COLO829 (cell line): ENCODE data around the gene ARHGAP18.

ENCODE experiments used
- DNase-seq: peaks from one replicate; pipeline ENCODE4 v3.0.0; 2012; ENCODE audit warnings: low spot score

ARHGAP18 gene, protein sequence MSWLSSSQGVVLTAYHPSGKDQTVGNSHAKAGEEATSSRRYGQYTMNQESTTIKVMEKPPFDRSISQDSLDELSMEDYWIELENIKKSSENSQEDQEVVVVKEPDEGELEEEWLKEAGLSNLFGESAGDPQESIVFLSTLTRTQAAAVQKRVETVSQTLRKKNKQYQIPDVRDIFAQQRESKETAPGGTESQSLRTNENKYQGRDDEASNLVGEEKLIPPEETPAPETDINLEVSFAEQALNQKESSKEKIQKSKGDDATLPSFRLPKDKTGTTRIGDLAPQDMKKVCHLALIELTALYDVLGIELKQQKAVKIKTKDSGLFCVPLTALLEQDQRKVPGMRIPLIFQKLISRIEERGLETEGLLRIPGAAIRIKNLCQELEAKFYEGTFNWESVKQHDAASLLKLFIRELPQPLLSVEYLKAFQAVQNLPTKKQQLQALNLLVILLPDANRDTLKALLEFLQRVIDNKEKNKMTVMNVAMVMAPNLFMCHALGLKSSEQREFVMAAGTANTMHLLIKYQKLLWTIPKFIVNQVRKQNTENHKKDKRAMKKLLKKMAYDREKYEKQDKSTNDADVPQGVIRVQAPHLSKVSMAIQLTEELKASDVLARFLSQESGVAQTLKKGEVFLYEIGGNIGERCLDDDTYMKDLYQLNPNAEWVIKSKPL

DNA sequence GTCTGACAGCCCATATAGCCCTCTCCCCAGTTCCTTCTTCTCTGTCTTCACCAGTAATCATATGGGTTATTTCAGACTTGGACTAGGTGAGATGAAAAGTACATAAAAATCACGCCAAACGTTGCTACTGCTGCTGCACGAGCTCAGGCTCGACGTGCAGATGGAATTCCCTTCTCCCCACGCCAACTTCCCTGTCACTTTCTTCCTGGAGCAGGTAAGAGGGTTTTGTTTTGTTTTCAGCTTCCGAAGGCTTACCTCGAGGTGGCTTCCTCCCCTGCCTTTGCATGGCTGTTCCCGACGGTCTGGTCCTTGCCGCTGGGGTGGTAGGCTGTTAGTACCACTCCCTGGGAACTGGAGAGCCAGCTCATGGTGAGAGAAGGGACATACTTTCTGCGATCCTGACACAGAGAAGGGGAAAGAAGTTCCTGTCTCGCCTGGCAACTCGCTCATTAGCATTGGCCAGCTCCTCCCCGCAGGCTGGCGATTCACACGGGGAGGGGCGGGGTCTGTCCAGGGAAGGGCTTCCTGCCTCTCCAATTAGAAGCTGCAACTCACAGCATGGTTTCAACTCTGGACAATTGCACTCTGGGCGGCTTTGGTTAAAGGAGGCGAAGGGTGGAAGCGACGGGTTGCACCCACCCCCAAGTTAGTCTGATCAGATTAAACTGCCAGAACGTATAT, at the start of gene ARHGAP18:
TSS of gene ARHGAP18 (minus strand) at position 409 of the 681 bp plus-strand sequence. CDS start at position 368, 41 bp downstream.
- peak; percentile 76 for DNase-seq

DNA sequence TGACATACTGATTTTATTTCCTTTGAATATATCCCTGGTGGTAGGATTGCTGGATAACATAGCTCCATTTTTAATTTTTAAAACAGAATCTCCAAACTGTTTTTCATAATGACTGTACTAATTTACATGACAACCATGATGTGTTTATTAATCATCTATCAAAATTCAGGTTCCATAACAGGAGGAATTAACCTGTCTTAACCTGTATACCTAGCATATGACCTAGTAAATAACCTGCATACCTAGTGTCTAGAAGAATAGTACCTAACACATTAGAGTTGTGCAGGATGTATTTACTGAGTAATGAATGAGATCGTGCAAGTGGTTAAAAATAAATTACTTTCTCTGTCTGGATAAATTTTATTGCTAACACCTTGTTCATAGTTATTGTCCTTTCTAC, 45.8 kb upstream of the ARHGAP18 start:
- no peak for DNase-seq

DNA sequence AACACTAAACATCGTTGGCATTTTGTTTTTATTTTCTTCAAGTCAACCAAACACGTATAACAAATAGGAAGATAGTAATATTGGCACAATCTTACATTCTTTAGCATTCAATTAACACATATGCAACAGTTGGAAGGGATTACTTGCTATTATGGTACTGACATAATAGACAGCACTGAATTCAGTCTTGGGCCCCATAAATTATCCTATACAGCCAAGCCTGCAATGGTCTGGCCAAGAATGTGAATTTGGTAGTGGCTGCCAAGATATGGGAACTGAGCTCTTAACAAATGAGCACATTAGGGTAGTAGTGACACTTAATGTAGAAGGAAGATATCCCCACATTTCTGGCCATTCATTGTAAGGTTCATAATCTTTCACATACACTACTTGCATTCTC, 44.8 kb upstream of the ARHGAP18 start:
- no peak for DNase-seq

DNA sequence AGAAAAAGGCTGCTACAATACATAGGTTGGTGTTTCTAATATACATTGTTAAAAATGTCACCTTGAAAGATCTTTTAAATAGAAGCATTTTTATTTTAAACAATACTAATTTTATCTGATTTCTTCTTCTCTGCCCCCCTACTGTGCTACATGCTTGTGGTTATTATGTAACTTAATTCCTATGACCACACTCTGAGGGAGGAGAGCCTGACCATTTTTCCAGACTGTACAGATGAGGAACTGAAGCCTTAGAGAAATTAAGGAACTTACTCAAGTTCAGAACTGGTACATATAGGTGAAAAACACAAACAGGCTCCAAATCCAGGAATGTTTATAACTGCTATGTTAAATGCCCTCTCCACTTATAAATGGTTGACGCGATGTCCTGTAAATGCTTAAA, 43.4 kb upstream of the ARHGAP18 start:
- no peak for DNase-seq

DNA sequence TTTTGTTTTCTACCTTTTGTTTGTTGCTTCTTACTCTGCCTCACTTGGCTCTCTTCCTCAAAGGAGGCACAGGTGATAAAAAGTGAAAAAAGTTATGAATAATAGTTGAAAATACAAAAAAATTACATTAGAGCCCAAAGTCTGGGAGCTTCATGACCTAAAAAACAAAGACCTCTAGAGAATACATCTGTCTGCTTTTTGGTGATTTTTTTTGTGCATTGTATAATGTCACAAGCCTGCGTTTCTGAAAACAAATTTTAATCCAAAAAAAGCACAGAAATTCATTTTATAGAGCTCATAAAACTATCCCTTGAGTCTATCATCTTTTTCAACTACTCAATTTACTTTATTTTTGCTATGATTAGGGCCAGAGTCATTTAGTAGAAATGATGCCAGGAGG, 41.4 kb upstream of the ARHGAP18 start:
- DNase-seq, result no peak

DNA sequence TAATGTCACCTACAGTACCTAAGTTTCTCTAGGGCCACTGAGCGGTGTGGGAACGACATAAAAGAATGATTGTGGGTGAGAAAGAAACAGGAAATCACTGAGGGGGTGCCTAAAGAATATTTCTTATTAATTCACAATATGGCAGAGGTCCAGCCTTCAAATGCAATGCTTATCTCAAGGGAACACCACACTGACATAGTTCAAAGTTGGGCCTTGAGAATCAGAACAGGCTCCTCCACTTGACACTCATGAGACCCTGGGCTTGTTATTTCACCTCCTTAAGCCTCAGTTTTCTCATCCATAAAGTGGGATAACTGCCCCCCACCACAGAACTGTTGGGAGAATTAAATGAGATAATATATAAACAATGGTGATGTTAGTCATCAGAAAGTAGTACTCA, 40.4 kb upstream of the ARHGAP18 start:
- DNase-seq, result no peak

DNA sequence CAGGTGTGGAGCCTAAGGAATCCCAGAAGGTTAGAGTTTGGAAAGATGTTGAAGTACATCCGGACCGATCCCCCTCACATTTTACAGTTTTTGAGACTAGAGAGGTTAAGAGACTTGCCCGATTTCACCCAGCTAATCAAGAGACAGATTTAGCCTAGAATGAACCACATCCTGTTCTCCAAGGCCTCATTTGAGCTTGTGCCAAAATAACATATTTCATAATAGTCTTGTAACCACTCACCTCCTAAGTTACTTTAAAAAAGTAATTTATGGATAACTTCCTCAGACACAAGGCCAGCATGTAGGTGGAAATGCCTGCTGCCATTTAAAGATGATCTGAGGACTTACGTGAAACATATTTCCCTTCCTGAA, 39.8 kb upstream of the ARHGAP18 start:
- DNase-seq, result no peak

DNA sequence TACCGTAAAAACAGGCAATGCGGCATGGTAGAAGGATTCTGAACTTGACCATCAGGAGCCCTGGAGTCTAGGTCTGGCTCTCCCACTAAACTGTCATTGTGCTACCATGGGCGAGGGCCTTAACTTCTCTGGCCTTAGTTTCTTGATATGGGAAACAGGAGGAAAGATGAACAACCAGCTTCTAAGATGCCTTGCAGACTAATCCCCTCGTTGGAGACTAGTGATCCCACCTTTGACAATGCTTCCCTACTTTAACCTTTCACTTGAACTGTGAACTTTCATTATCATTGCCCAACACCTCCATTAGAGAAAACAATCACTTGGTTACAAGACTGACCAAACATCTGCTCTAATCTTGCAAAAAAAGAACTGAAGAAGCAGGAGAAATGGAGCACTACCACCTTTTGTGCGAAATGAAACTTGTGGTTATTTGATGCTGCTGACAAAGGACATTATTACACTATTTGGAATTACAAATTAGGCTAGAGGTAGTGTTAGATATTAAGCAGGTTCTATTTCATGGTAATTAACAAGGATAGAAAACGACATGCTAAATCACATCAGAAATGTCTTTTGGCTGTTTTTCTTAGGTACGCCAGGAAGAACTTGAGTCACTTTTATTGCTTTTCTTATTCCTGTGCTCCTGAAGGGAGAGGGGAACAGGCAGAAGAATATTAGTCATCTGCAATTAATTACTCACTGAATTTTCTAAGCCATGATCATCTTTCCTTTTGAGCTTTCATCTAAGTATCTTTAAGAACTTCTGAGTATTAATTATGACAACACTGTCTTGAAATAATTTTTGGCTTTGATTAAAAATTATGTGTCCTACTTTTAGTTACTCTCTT, 39.1 kb upstream of the ARHGAP18 start:
- no peak for DNase-seq

DNA sequence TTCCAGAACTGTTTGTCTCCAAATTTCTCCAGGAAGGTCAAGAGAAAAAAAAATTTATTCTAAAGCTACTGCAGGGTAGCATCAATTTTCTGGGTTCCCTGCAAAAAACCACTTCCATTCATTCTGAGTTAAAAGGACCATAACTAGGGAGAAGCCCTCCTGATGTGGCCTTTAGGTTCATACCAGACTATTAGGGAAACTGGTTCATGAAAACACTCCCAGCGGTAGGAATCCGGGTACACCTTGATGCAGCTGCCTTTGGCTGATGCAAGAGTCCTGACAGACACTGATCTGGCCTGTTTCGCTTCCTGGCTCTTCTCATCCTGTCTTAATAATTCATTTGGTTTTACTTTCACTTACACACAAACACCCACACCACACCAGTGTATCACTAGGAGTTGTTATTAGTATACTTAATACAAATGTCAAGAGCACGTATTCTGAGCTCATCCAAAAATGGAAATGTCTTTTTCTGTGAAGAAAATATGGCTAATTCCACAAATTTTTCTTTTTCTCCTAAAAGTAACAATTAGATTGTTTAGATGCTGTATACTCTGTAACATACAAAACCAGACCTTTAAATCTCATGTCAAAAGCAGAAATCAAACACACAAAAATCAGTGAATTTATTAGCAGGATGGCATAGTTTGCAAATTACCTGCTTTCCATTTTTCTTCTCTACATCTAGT, 38.4 kb upstream of the ARHGAP18 start:
- no peak for DNase-seq

DNA sequence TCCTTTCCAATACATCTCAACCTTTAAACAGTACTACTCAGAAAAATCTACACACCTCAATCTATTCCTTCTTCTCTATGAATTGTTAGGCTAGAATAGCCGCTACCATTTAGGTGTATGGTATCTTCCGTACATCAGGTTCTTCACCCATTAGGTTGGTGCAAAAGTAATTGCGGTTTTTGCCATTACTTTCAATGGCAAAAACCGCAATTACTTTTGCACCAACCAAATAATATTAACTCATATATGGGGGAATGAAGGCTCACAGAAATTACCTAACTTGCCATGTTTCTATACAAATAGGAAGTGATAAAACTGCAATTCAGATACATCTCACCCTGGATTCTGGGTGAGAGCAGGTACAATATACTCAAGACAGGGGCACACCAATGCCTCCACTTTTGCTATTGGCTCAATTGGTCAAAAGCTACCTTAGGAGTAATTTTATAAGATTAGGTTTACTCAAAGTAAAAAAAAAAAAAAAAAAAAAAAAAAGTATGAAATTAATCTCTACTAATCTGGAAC, 37.7 kb upstream of the ARHGAP18 start:
- no peak for DNase-seq

DNA sequence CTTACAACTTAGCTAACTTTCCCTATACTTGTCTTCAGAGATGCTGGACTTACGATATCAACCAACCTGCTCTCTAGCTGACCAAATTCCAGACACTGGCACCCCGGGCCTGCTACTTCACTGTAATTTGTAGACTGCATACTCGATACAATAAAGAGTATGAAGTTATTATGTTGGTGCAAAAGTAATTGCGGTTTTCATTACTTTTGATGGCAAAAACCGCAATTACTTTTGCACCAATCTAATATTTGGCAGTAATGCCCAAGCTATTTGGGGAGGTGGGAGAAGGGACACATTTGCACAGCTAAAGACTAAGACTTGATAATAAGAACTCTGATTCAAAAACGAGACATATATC, 34.9 kb upstream of the ARHGAP18 start:
- no peak for DNase-seq

DNA sequence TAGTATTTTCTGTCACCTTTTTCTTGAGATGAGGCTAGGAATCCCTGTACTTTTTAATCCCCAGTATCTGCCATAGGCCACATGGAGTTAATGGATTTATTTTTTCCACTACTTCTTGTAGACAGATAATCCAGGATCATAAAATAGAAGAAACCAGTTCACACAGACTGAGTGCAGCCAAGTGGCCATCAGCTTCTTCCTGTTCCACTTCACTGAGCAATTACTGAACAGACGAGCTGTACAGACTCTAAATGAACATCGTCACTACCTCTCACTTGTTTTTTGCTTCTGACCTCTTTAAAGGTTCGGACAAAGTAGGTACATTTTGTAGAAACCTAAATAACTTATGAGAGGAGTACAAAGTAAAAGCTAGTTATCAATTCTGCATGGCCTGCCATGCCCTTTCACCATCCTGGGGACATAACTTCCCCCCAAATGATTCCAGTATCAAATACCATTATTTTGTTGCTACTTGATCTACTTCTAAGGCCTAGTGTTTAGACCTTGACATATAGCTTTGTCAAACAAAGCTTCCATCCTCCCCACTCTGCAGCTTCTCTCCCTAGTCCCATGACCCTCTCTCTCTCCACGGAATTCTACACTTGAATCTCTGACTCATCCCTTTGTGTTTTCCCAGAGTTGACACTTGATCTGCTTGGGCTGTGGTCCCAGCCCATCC, 34.4 kb upstream of the ARHGAP18 start:
- DNase-seq, result peak; percentile 52

DNA sequence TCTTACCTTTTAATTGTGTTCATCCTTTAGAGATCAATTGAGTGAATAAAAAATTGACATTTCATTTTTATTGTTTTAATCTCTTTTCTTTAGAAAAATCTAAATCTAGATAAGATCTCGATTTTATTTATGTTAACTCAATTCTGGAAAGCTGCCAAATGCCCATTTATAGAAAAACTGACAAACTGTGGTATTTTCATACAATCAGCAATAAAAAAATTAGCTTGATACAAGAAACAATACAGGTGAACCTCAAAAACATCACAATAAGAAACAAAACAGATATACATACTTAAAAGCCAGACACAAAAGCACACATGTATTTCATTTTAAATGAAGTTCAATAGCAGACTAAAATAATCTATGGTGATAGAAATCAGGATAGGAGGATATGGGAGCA, 30.0 kb upstream of the ARHGAP18 start:
- no peak for DNase-seq

DNA sequence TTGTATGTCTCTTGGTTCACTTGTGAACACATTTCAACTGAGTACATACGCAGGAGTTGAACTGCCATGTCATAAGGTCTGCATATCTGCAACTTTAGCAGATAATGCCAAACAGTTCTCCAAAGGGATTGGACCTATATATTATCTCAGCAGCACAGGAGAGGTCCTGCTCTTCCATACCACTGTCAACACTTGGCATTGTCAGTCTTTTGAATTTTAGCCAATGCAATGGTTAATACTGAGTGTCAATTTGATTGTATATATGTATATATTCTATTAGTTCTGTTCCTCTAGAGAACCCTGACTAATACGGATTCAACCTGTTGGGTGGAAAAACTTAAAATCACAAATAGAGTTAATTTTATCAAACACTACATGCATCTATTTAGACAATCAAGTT, 26.1 kb upstream of the ARHGAP18 start:
- DNase-seq, result no peak

DNA sequence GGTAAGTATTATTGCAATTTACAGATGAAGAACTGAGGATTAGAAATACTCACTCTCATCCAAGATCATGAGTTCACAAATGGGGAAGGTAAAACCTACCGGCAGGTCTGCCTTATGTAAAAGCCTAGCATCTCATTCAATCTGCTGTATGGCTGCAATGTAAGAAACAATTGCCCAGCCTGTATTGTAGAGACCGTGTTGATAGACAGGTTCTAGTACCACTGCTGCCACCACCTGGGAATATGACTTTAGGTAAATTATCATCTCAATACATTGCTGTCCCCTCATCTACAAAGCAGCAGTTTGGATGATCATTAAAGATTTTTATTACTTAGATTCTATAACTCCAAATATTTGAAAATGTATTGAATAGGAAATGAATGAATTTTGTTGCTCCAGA, 23.3 kb upstream of the ARHGAP18 start:
- DNase-seq, result no peak

DNA sequence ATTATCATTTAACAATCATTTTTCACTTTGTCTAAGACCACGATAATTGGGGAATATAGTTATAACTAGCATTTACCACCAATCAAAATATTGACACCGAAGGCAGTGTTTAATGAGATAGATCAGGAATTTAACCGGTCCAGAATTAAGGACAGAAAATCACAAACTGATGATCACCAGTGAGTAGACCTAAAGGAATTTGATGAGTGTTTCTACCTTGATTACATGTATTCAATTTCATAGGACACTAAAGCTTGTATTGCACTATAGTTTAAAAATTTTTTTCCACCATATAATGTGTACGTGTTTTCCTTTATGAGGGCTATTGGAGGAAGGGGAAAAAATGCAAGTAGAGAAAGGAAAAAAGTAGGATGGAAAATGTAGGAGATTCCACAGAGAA, 22.6 kb upstream of the ARHGAP18 start:
- DNase-seq, result no peak

DNA sequence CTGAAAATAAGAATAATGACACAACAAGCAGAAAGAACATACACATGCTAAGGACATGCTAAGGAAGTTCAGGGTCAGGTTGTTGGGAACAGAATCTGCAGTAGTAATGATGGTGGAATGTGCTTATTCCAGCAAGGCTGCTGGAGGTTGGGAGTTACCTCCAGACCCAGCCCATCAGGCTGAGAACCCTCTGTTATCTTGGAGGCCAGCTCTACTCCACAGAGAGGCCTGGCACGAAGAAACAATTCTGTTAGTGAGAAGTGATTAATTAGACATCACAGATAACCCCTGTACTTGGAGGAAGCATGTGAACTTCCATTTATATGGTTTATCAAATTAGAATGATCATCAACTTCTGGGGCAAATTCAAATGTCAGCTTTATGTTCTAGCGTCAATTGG, 22.1 kb upstream of the ARHGAP18 start:
- no peak for DNase-seq

DNA sequence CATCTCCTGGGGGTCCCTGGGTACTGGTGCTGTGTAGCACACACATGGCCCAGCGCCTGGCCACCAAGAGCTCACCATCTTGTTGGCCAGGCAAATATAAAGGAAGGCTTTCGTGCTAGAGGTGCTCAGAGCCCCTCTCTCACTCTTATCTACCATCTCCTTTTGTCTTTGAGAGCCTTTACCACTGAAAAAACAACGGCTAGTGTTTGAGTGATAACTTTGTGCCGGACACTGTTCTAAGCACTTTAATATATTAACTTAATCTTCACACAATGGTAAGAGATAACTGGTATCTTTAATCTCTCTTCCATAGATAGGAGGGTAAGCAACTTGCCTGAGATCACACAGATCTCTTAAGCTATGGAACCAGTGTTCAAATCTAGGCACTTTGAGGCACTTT, 21.5 kb upstream of the ARHGAP18 start:
- no peak for DNase-seq

DNA sequence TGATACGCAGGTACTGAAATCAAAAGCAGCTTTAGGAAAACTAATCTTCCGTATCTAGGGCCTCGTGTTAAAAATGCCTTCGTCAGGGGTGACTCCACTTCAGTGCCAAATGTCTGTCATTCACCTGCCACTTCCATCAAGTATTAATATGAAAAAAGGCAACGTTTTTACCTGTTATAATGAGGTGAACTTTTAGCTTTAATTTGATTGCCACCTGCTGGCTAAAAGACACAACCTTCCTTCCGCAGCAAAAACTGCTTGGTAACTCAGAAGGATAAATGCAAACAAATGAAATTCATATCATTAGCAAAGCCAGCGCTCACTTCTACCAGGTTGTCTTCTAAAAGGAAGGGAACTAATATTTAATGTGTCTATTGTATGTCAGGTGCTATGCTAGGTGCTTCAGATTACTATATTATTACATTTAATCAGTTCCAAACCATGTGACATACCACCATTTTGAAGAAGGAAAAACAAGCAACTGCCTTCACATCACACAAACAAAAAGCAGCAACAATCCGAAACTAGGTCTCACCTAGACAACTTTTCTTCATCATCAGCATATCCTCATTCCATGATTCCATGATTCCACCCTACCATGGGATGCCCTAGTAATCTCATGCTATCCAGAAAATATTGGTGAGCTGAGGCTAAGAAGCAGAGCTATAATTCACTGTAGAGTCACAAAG, 20.6 kb upstream of the ARHGAP18 start:
- no peak for DNase-seq

DNA sequence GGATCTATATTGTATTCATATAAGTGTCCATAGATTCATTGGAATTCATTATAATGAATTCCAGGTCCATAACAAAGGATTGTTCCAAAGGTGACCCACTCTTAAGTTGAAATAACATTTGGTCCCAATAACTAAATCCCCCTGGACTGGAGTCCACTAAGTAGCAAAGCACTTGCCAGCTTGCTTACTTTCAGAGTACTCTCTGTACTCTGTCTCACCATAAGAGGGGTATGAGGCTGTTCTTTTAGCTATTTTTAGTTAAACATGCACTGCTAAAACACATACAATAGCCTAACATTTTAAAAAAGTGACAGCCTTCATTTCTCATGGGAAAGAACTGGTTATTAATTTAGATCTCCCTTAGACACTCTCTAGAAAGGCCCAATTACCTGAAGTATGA, 16.7 kb upstream of the ARHGAP18 start:
- DNase-seq, result no peak
